MCF 10A (cell line): ENCODE measurements around the gene ATOH8. TPM values are rescaled to one million over a fixed set of nuclear protein-coding genes. Genes with fewer than 3 reads are reported as not detected.

ENCODE experiments used
- BruUV-seq: library from RNA; stranded (reverse); fragments of 400-500 nt; replicated peaks from 2 replicates; lab custom pipeline; 2021; lab: Mats Ljungman, UMichigan
- CTCF ChIA-PET: fragments of 300-600 bp; sonication (Branson Sonifier 250); formaldehyde crosslinking; extraction: SDS; loops from one replicate; lab custom pipeline; 2021; ENCODE audit warnings: antibody characterized with exemption, inconsistent platforms; lab: Yijun Ruan, JAX
- POLR2A ChIA-PET: fragments of 300-600, 350-650 bp; sonication (Branson Sonifier 250); formaldehyde crosslinking; extraction: SDS; loops from one replicate; lab custom pipeline; 2020; ENCODE audit warnings: antibody characterized with exemption, inconsistent platforms; lab: Yijun Ruan, JAX
- DNase-seq: peaks from one replicate; pipeline ENCODE4 v3.0.0-alpha.2; 2018; ENCODE audit not compliant: unreplicated experiment
- H3K27ac Mint-ChIP-seq: one replicate; pipeline ENCODE4 v1.8.0; 2022; ENCODE audit warnings: mild to moderate bottlenecking, low read depth, mixed read lengths; ENCODE audit not compliant: unreplicated experiment
- H3K27me3 Mint-ChIP-seq: one replicate; pipeline ENCODE4 v1.8.0; 2022; ENCODE audit warnings: mixed read lengths; ENCODE audit not compliant: insufficient read depth, unreplicated experiment
- H3K36me3 Mint-ChIP-seq: one replicate; pipeline ENCODE4 v1.8.0; 2022; ENCODE audit warnings: mild to moderate bottlenecking, moderate library complexity, mixed read lengths; ENCODE audit not compliant: insufficient read depth, unreplicated experiment
- H3K4me1 Mint-ChIP-seq: one replicate; pipeline ENCODE4 v1.8.0; 2022; ENCODE audit warnings: mixed read lengths; ENCODE audit not compliant: insufficient read depth, unreplicated experiment
- H3K4me3 Mint-ChIP-seq: one replicate; pipeline ENCODE4 v1.8.0; 2022; ENCODE audit warnings: mild to moderate bottlenecking, moderate library complexity, mixed read lengths; ENCODE audit not compliant: unreplicated experiment
- H3K9me3 Mint-ChIP-seq: one replicate; pipeline ENCODE4 v1.8.0; 2022; ENCODE audit warnings: mixed read lengths; ENCODE audit not compliant: unreplicated experiment
- intact Hi-C: fragments of 100-400 bp; cut with micrococcal nuclease; formaldehyde crosslinking; loops from 2 replicates; pipeline ENCODE4 v1.14.1; 2022
- total RNA-seq: library from RNA; stranded (reverse); gene quantifications from 2 replicates; pipeline ENCODE4 v1.2.3, GENCODE V29; 2022
- TF ChIP-seq, protein P1 (sequence below): fragments of 200-600 bp; IDR thresholded peaks from one replicate; pipeline ENCODE4 v1.8.0; 2022; ENCODE audit warnings: antibody characterized with exemption, mild to moderate bottlenecking; ENCODE audit not compliant: unreplicated experiment

The ATOH8 gene
- total RNA-seq, 1 experiment from 2014 or later, result 0.72 TPM

DNA sequence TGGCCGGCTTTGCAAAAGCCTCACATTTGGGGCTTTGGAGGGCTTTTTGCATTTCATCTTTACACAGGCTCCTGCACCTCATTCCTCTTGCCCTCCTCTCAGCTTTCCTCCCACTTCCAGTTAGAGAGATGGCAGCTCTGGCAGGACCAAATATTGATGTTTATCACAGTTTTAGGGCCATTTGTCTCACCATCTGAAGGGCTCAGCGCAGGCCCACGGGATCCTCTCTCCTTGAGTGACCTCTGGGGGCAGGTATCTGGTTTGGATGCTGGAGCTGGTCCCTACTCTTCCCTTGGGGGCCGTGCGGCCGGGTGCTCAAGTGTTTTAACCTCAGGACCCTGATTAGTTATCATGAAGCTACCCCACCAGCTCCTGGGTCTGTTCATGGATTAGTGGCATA, 19.9 kb downstream of the ATOH8 start:
- Mint-ChIP-seq H3K27ac (no peak overlapping the region), H3K9me3 (no peaks in the 10 kb centered on the region), H3K4me3 (no peak overlapping the region), H3K27me3 (no peaks in the 10 kb centered on the region), H3K36me3 (peaks cover 5% of the 10 kb centered on the region), H3K4me1 (peaks cover 31% of the 10 kb centered on the region)
- POLR2A ChIA-PET, result interaction anchor here (1.9 to 2.4 kb wide), 2 partner anchors 11 to 20 kb away, joined by 7 to 22 read pairs; partner anchors contain the start of gene ATOH8
- no TSS peak for BruUV-seq
- CTCF ChIA-PET, result interaction anchor here (1.4 to 4.0 kb wide), 6 partner anchors 13 to 137 kb away, joined by 3 to 25 read pairs (median 14); no protein-coding TSS in a partner anchor
- TF ChIP-seq, protein P1, sequence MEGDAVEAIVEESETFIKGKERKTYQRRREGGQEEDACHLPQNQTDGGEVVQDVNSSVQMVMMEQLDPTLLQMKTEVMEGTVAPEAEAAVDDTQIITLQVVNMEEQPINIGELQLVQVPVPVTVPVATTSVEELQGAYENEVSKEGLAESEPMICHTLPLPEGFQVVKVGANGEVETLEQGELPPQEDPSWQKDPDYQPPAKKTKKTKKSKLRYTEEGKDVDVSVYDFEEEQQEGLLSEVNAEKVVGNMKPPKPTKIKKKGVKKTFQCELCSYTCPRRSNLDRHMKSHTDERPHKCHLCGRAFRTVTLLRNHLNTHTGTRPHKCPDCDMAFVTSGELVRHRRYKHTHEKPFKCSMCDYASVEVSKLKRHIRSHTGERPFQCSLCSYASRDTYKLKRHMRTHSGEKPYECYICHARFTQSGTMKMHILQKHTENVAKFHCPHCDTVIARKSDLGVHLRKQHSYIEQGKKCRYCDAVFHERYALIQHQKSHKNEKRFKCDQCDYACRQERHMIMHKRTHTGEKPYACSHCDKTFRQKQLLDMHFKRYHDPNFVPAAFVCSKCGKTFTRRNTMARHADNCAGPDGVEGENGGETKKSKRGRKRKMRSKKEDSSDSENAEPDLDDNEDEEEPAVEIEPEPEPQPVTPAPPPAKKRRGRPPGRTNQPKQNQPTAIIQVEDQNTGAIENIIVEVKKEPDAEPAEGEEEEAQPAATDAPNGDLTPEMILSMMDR, result no peak
- no peak for DNase-seq
- intact Hi-C loops, result no loop called here

DNA sequence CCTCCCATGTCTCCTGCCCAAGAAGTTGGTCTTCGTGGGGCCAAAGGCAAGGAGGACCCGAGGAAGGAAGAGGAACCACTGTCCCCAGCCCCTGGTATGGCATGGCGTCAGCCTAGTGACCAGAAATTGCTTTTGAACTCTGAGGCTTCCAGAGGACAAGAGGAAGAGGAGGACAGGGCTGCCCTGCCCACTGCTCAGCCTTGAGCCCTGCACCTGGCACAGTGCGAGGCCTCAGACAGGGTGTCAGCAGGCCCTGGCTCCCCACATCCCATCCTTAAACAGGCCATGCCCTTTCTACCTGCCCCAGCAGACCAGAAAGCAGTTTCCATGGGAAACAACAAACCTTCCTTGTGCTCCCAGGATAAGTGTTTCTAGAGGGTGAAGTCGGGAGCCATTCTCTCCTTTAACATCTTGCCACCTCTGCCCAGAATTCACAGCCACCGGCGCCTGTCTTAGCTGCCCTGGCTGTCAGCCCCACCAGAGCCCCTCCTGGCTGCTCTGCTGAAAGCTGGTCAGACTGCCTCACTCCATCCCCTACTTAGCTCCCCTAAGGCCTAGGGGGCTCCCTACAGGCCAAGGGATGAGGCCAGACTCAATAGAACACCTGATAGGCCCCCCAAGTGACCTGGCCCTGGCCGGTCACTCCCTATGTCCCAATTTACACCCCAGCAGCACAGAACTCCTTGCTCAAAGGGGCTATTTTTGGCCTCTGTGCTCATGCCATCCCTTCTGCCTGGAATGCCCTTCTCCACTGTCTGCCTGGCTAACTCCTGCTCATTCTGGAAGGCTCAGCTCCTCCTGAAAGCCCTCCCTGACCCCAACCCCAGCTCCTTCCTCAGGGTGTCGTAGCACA, 20.6 kb downstream of the ATOH8 start:
- no peak for DNase-seq
- no peaks in the 10 kb centered on the region for H3K9me3 Mint-ChIP-seq
- H3K4me3 Mint-ChIP-seq, result no peak overlapping the region
- no peak overlapping the region for H3K27ac Mint-ChIP-seq
- peaks cover 5% of the 10 kb centered on the region for H3K36me3 Mint-ChIP-seq
- ChIA-PET POLR2A (no interaction called here), CTCF (interaction anchor here (1.4 to 4.0 kb wide), 5 partner anchors 11 to 49 kb away, joined by 3 to 25 read pairs (median 6); no protein-coding TSS in a partner anchor)
- H3K4me1 Mint-ChIP-seq, result peaks cover 30% of the 10 kb centered on the region
- BruUV-seq, result no TSS peak
- intact Hi-C loops, result no loop called here
- H3K27me3 Mint-ChIP-seq, result no peaks in the 10 kb centered on the region
- TF ChIP-seq, protein P1, result no peak

DNA sequence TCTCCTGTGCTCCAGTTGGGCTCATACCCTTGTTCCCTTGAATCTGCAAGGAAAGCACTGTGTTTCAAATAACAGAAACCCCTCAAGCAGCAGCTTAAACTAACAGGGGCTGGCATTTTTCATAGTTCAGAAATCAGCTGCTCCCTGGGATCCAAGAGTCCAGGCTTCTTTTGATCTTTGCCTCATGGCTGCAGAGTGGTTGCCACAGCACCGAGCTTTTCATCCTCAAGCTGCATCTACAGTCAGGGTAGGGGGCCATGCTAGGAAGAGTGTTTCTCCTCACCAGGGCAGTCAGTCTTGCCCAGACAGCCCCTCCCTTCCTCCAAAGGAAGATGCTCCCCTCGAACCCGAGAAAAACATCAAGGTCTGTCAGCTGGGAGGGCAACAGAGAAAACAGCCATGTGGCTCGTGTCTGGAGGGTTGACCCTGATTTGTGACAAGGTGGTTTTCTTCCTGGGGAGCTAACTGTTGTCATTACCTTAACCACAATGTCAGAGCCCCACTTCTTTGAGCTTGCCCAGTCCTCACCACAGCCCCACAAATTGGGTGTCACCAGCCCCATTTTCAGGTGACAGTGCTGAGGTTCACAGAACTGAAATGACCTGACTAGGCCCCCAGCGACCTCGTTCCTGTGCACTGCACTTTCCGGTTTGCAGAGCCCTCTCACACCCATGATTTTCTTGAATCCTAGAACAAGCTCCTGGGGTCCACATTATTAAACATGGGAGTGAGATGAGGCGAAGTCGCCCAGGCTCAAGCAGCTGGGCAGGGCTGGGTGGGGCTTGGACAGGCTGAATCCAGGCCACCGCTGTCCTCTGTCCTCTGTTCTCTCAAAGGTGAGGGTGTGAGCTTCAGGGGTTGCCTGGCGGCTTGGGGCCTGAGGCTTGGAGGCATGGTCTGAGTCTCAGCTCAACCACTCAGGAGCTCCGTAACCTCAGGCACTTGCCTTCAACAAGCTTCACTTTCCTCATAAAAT, 21.9 kb downstream of the ATOH8 start:
- Mint-ChIP-seq H3K36me3 (peaks cover 5% of the 10 kb centered on the region), H3K27ac (no peak overlapping the region), H3K4me3 (no peak overlapping the region), H3K27me3 (no peaks in the 10 kb centered on the region), H3K4me1 (peaks cover 34% of the 10 kb centered on the region), H3K9me3 (no peaks in the 10 kb centered on the region)
- DNase-seq, result no peak
- TF ChIP-seq, protein P1, result no peak
- CTCF ChIA-PET, result interaction anchor here (0.6 to 2.9 kb wide), 8 partner anchors 10 to 140 kb away, joined by 3 to 13 read pairs (median 4); no protein-coding TSS in a partner anchor
- intact Hi-C loops, result no loop called here
- no TSS peak for BruUV-seq
- POLR2A ChIA-PET, result interaction anchor here (0.6 to 1.1 kb wide), 4 partner anchors 9 to 461 kb away, joined by 3 to 4 read pairs (median 3); no protein-coding TSS in a partner anchor
